GM23338 (cell line): ENCODE data around the gene TRIP10. TPM values are rescaled to one million over a fixed set of nuclear protein-coding genes. Genes with fewer than 3 reads are reported as not detected.

ENCODE experiments used
- ATAC-seq: fragments of 200-7000 bp; cut with Tn5 transposase; 3 replicates; pipeline ENCODE4 v1.9.1; 2020
- DNase-seq: peaks from one replicate; pipeline ENCODE4 v3.0.0-alpha.2; 2015; ENCODE audit warnings: low spot score
- H2AFZ ChIP-seq: fragments of 200-600 bp; sonication (generic); 2 replicates; pipeline ENCODE4 v1.8.0; 2016; ENCODE audit warnings: antibody characterized with exemption, mild to moderate bottlenecking, moderate library complexity
- H3F3A ChIP-seq: fragments of 200-600 bp; sonication (generic); replicated peaks from 2 replicates; pipeline ENCODE4 v1.8.0; 2017; ENCODE audit warnings: antibody characterized with exemption, mixed run types, low read depth
- H3K27ac ChIP-seq: fragments of 200-600 bp; sonication (generic); 2 replicates; pipeline ENCODE4 v1.6.1; 2016; ENCODE audit warnings: low read depth
- H3K27me3 ChIP-seq: fragments of 200-600 bp; sonication (generic); 2 replicates; pipeline ENCODE4 v1.8.0; 2016; ENCODE audit warnings: mild to moderate bottlenecking, mixed run types, moderate library complexity; ENCODE audit not compliant: insufficient read depth
- H3K36me3 ChIP-seq: fragments of 200-600 bp; sonication (generic); 2 replicates; pipeline ENCODE4 v1.8.0; 2016; ENCODE audit warnings: mild to moderate bottlenecking; ENCODE audit not compliant: insufficient read depth
- H3K4me1 ChIP-seq: fragments of 200-600 bp; sonication (generic); 2 replicates; pipeline ENCODE4 v1.8.0; 2016; ENCODE audit warnings: mild to moderate bottlenecking, moderate library complexity; ENCODE audit not compliant: insufficient read depth
- H3K4me2 ChIP-seq: fragments of 200-600 bp; sonication (generic); 2 replicates; pipeline ENCODE4 v1.7.1; 2017; ENCODE audit warnings: mixed run types
- H3K4me3 ChIP-seq: fragments of 200-600 bp; sonication (generic); 2 replicates; pipeline ENCODE4 v1.6.1; 2016; ENCODE audit warnings: mixed run types
- H3K79me2 ChIP-seq: fragments of 200-600 bp; sonication (generic); replicated peaks from 2 replicates; pipeline ENCODE4 v1.8.0; 2017; ENCODE audit warnings: mild to moderate bottlenecking; ENCODE audit not compliant: insufficient read depth
- H3K9me2 ChIP-seq: fragments of 200-600 bp; sonication (generic); 2 replicates; pipeline ENCODE4 v1.8.0; 2017; ENCODE audit not compliant: insufficient read depth
- H4K20me1 ChIP-seq: fragments of 200-600 bp; sonication (generic); replicated peaks from 2 replicates; pipeline ENCODE4 v1.8.0; 2017; ENCODE audit warnings: mild to moderate bottlenecking; ENCODE audit not compliant: insufficient read depth
- H3K27ac Mint-ChIP-seq: 2 replicates; pipeline ENCODE4 v1.8.0; 2020; ENCODE audit warnings: inconsistent platforms, mild to moderate bottlenecking, moderate library complexity, mixed read lengths
- H3K27me3 Mint-ChIP-seq: 3 replicates; pipeline ENCODE4 v1.8.0; 2022; ENCODE audit warnings: low read depth, mild to moderate bottlenecking, moderate library complexity, mixed read lengths, inconsistent platforms; ENCODE audit not compliant: insufficient read depth, poor library complexity
- H3K36me3 Mint-ChIP-seq: 3 replicates; pipeline ENCODE4 v1.8.0; 2021; ENCODE audit warnings: low read depth, mild to moderate bottlenecking, inconsistent platforms, moderate library complexity, mixed read lengths
- H3K4me1 Mint-ChIP-seq: 3 replicates; pipeline ENCODE4 v1.8.0; 2020; ENCODE audit warnings: mild to moderate bottlenecking, inconsistent platforms, mixed read lengths
- H3K4me3 Mint-ChIP-seq: 3 replicates; pipeline ENCODE4 v1.8.0; 2021; ENCODE audit warnings: moderate library complexity, mild to moderate bottlenecking, inconsistent platforms, mixed read lengths
- H3K9me3 Mint-ChIP-seq: 3 replicates; pipeline ENCODE4 v1.8.0; 2020; ENCODE audit warnings: moderate library complexity, mild to moderate bottlenecking, inconsistent platforms, mixed read lengths
- CREB1 ChIP-seq: fragments of 250-450 bp; sonication (Bioruptor Pico); IDR thresholded peaks from 2 replicates; pipeline ENCODE4 v1.5.0; 2020; ENCODE audit warnings: low read depth, mild to moderate bottlenecking, moderate library complexity
- CTCF ChIP-seq, 2 experiments: fragments of 200-600 bp in 1 of 2; sonication (generic) in 1 of 2; conservative IDR thresholded peaks; 2 replicates each; pipeline versions ENCODE4 v1.5.1 to v1.6.1; 2016 to 2017; ENCODE audit warnings: antibody characterized with exemption in 2 of 2, low read depth in 2 of 2, mild to moderate bottlenecking in 2 of 2, moderate library complexity in 1 of 2
- ETS1 ChIP-seq: IDR thresholded peaks from 2 replicates; pipeline ENCODE4 v1.6.1; 2016; ENCODE audit warnings: antibody characterized with exemption
- EZH2 ChIP-seq: fragments of 200-600 bp; sonication (generic); IDR thresholded peaks from one replicate; pipeline ENCODE4 v1.8.0; 2017; ENCODE audit warnings: antibody characterized with exemption, mild to moderate bottlenecking, low read depth; ENCODE audit not compliant: unreplicated experiment
- EZH2phosphoT487 ChIP-seq: fragments of 200-600 bp; sonication (generic); IDR thresholded peaks from one replicate; pipeline ENCODE4 v1.8.1; 2018; ENCODE audit warnings: antibody characterized with exemption; ENCODE audit not compliant: unreplicated experiment
- JUNB ChIP-seq: IDR thresholded peaks from one replicate; pipeline ENCODE4 v1.6.1; 2016; ENCODE audit warnings: antibody characterized with exemption; ENCODE audit not compliant: unreplicated experiment
- NANOG ChIP-seq: IDR thresholded peaks from 2 replicates; pipeline ENCODE4 v1.6.1; 2016; ENCODE audit warnings: antibody characterized with exemption, borderline replicate concordance
- POLR2AphosphoS5 ChIP-seq: IDR thresholded peaks from 2 replicates; pipeline ENCODE4 v1.6.1; 2016; ENCODE audit warnings: antibody characterized with exemption, low read depth
- REST ChIP-seq: IDR thresholded peaks from one replicate; pipeline ENCODE4 v1.6.1; 2018; ENCODE audit warnings: antibody characterized with exemption; ENCODE audit not compliant: unreplicated experiment
- STAT1 ChIP-seq: IDR thresholded peaks from one replicate; pipeline ENCODE4 v1.6.1; 2016; ENCODE audit warnings: antibody characterized with exemption; ENCODE audit not compliant: unreplicated experiment
- ZNF114 ChIP-seq: fragments of 250-450 bp; sonication (Bioruptor Pico); IDR thresholded peaks from 2 replicates; pipeline ENCODE4 v1.5.0; 2020; ENCODE audit warnings: mild to moderate bottlenecking, moderate library complexity
- ZNF331 ChIP-seq: fragments of 250-450 bp; sonication (Bioruptor Pico); IDR thresholded peaks from 2 replicates; pipeline ENCODE4 v1.5.0; 2020; ENCODE audit warnings: low read depth, mild to moderate bottlenecking, moderate library complexity
- ZNF462 ChIP-seq: fragments of 250-450 bp; sonication (Bioruptor Pico); IDR thresholded peaks from 2 replicates; pipeline ENCODE4 v1.5.0; 2020; ENCODE audit warnings: mild to moderate bottlenecking, moderate library complexity
- polyA plus RNA-seq: library from polyadenylated mRNA; unstranded; fragments of >200 nt; fragmentation: Nextera tagmentation; extraction: Ambion mirVana; gene quantifications from 2 replicates; pipeline ENCODE4 v1.2.1, GENCODE V29; 2016
- total RNA-seq: library from RNA; depleted of rRNA; stranded (reverse); fragments of >200 nt; shearing (Covaris generic); gene quantifications from 2 replicates; pipeline ENCODE4 v1.2.3, GENCODE V29; 2014

TRIP10 gene
- total and polyA plus RNA-seq, 2 experiments from 2014 or later = 56.8 to 68.5 TPM

- no peak overlapping the region for H3K4me3 ChIP-seq
- H3F3A ChIP-seq = peaks cover 15% of the 10 kb centered on the region
- ATAC-seq = no peak
- Mint-ChIP-seq H3K27me3 (peaks cover 20% of the 10 kb centered on the region), H3K4me1 (peaks cover 3% of the 10 kb centered on the region; the same call in 1 of the 3 replicates), H3K9me3 (no peaks in the 10 kb centered on the region; the same call in 2 of the 3 replicates), H3K4me3 (no peak overlapping the region; the same call in 2 of the 3 replicates), H3K36me3 (peaks cover 48% of the 10 kb centered on the region), H3K27ac (no peak overlapping the region; the same call in 1 of the 2 replicates)
- peaks cover 13% of the 10 kb centered on the region; the same call in 1 of the 2 replicates for H3K4me1 ChIP-seq
- H3K27ac ChIP-seq = no peak overlapping the region
- TF ChIP-seq CTCF (conservative IDR thresholded peaks at IDR 0.05; ENCODE audit: low read depth in 2 of 2) = no peak
- no peak for TF ChIP-seq ETS1
- no peak for TF ChIP-seq NANOG
- TF ChIP-seq EZH2phosphoT487 = no peak
- TF ChIP-seq CREB1 (CRISPR knock-in tag) = no peak
- TF ChIP-seq ZNF114 (CRISPR knock-in tag) = no peak
- TF ChIP-seq JUNB = no peak
- TF ChIP-seq EZH2 = no peak
- TF ChIP-seq STAT1 = no peak
- no peak for TF ChIP-seq POLR2AphosphoS5
- TF ChIP-seq ZNF462 (CRISPR knock-in tag) = no peak
- TF ChIP-seq ZNF331 (CRISPR knock-in tag) = no peak
- no peak for TF ChIP-seq REST
- no peak overlapping the region for H3K4me2 ChIP-seq
- no peaks in the 10 kb centered on the region for H3K27me3 ChIP-seq
- H2AFZ ChIP-seq = no peak overlapping the region
- peaks cover 4% of the 10 kb centered on the region; the same call in 1 of the 2 replicates for H4K20me1 ChIP-seq
- H3K9me2 ChIP-seq = no peaks in the 10 kb centered on the region
- no peaks in the 10 kb centered on the region for H3K79me2 ChIP-seq
- no peak for DNase-seq
- peaks cover 23% of the 10 kb centered on the region for H3K36me3 ChIP-seq
These were observed 15.4 kb downstream of the TRIP10 start for GRCh38 chr19:6754653-6755463.
